ENCODE data around the gene PRSS35. TPM values are rescaled to one million over a fixed set of nuclear protein-coding genes. Genes with fewer than 3 reads are reported as not detected.
"Not testable (repeated sequence)": the region's sequence is repeated elsewhere in the genome, so short reads cannot be mapped to it uniquely, and the experiment has no call there.

The PRSS35 gene
- total and polyA plus RNA-seq, 2 experiments from 2014 or later: not detected

DNA sequence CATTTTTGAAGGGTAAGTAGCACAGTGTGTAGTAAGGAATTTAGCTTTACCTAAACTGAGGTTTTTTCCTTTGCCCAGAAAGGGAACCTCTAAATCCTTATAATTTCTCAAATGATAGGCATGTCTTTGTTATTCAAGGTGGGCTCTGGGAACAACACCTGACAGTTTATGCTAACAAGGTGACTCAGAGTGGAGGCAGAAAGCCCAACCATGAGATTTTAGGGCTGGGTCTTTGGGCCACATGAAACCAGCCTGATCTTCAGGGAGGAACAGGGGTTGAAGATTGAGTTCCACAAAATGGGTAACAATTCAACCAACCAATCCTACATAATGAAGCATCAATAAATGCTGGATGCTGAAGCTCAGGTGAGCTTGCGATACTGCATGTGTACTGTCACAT lies 46.6 kb downstream of the PRSS35 start:
- no peak overlapping the region for H3K4me3 ChIP-seq
- H4K20me1 ChIP-seq (ENCODE audit: insufficient read depth): no peaks in the 10 kb centered on the region
- H3K4me1 ChIP-seq (ENCODE audit: insufficient read depth): no peaks in the 10 kb centered on the region
- no peaks in the 10 kb centered on the region for H3K27me3 ChIP-seq (replicated peaks; ENCODE audit: insufficient read depth)
- H2AFZ ChIP-seq: no peak overlapping the region
- no peaks in the 10 kb centered on the region for H3K9me3 ChIP-seq (ENCODE audit: low read depth)
- in situ Hi-C loops (cut with MboI): no loop called here
- no peak overlapping the region for H3K4me2 ChIP-seq (ENCODE audit: unreplicated experiment)
- H3K27ac ChIP-seq: no peak overlapping the region
- no peaks in the 10 kb centered on the region for H3F3A ChIP-seq (ENCODE audit: insufficient read depth)
- no peak overlapping the region for H3K9ac ChIP-seq
- 56 to 80% methylated on average over 1 of the region's 1 CpG for WGBS, 2 experiments (ENCODE audit: low coverage in 1 of 2, low lambda C conversion rate in 2 of 2, missing lambda C conversion rate in 2 of 2)
- no peaks in the 10 kb centered on the region for H3K79me2 ChIP-seq (ENCODE audit: insufficient read depth)
- H3K36me3 ChIP-seq (ENCODE audit: low read depth): no peaks in the 10 kb centered on the region
- H3K9me2 ChIP-seq (ENCODE audit: insufficient read depth): no peaks in the 10 kb centered on the region
- TF ChIP-seq EZH2 (IDR thresholded peaks at IDR 0.05; ENCODE audit: insufficient read depth, poor library complexity, severe bottlenecking) (no peak), EZH2phosphoT487 (IDR thresholded peaks at IDR 0.05; ENCODE audit: insufficient read depth, low read depth) (no peak)
- DNase-seq: no peak

DNA sequence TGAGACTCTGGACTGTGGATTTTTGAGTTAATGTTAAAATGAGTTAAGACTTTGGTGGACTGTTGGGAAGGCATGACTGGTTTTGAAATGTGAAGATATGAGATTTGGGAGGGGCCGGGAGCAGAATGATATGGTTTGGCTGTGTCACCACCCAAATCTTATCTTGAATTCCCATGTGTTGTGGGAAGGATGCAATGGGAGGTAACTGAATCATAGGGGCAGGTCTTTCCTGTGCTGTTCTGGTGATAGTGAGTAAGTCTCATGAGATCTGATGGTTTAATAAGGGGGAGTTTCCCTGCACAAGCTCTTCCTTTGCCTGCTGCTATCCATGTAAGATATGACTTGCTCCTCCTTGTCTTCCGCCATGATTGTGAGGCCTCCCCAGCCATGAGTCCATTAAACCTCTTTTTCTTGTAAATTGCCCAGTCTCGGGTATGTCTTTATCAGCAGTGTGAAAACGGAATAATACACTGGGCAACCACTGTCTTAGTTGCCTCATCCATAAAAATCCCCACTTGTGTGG lies 59.4 kb downstream of the PRSS35 start:
- H3K27me3 ChIP-seq (replicated peaks; ENCODE audit: insufficient read depth); H3K4me3 ChIP-seq; H3K4me1 ChIP-seq (ENCODE audit: insufficient read depth); H3K79me2 ChIP-seq (ENCODE audit: insufficient read depth); H3K4me2 ChIP-seq (ENCODE audit: unreplicated experiment); DNase-seq; H2AFZ ChIP-seq; in situ Hi-C loops (cut with MboI); H3K9me2 ChIP-seq (ENCODE audit: insufficient read depth); H3K27ac ChIP-seq; H3K36me3 ChIP-seq (ENCODE audit: low read depth); H3F3A ChIP-seq (ENCODE audit: insufficient read depth); H3K9ac ChIP-seq; H3K9me3 ChIP-seq (ENCODE audit: low read depth); H4K20me1 ChIP-seq (ENCODE audit: insufficient read depth): not testable (repeated sequence)
- WGBS, 2 experiments (ENCODE audit: low coverage in 1 of 2, low lambda C conversion rate in 2 of 2, missing lambda C conversion rate in 2 of 2): 55 to 64% methylated on average over 4 of the region's 4 CpGs

DNA sequence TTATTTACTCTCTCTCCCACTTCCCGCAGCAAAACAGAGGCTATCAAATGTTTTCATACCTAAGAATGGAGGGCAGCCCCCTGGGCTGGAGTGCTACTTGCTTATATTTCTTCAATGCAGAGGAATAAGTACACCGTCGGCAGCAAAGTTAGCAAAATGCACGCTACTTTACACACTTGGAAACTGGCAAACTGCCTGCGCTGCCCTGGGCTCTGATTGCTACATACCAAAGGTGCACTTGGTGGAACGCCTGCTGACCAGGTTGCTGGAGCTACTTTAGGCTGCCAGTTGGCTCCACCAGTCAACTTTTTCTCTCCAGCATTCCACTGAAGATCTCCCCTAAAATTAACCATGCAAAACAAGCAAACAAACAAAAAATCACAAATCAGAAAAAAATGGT lies 62.4 kb downstream of the PRSS35 start:
- H3K4me1 ChIP-seq (ENCODE audit: insufficient read depth): 0 out of 2 replicates have a peak, but pooled peaks cover 2% of the 10 kb centered on the region
- no peak for TF ChIP-seq EZH2phosphoT487 (IDR thresholded peaks at IDR 0.05; ENCODE audit: insufficient read depth, low read depth)
- no peak for TF ChIP-seq EZH2 (IDR thresholded peaks at IDR 0.05; ENCODE audit: insufficient read depth, poor library complexity, severe bottlenecking)
- no peaks in the 10 kb centered on the region for H3K9me2 ChIP-seq (ENCODE audit: insufficient read depth)
- H3K27me3 ChIP-seq (replicated peaks; ENCODE audit: insufficient read depth): no peaks in the 10 kb centered on the region
- no peak overlapping the region for H3K4me3 ChIP-seq
- H3K4me2 ChIP-seq (ENCODE audit: unreplicated experiment): no peak overlapping the region
- in situ Hi-C loops (cut with MboI): no loop called here
- WGBS, 2 experiments (ENCODE audit: low coverage in 1 of 2, low lambda C conversion rate in 2 of 2, missing lambda C conversion rate in 2 of 2): 61 to 64% methylated on average over 6 of the region's 6 CpGs
- H4K20me1 ChIP-seq (ENCODE audit: insufficient read depth): no peaks in the 10 kb centered on the region
- H3K27ac ChIP-seq: no peak overlapping the region
- H2AFZ ChIP-seq: no peak overlapping the region
- no peaks in the 10 kb centered on the region for H3K79me2 ChIP-seq (ENCODE audit: insufficient read depth)
- DNase-seq: no peak
- H3K9me3 ChIP-seq (ENCODE audit: low read depth): no peaks in the 10 kb centered on the region
- H3K36me3 ChIP-seq (ENCODE audit: low read depth): no peaks in the 10 kb centered on the region
- no peaks in the 10 kb centered on the region for H3F3A ChIP-seq (ENCODE audit: insufficient read depth)
- H3K9ac ChIP-seq: no peak overlapping the region

Other genes starting within 250 kb of the PRSS35 start
- gene ME1, start 81.5 kb upstream of the PRSS35 start, total RNA-seq (2014; rRNA removed; shearing (Covaris generic)): 1.5 and 4.0 TPM in 2 replicates
- gene ME1, start 81.5 kb upstream of the PRSS35 start, polyA plus RNA-seq (2016; fragmentation: Nextera tagmentation; extraction: Ambion mirVana): 10.0 and 11.6 TPM in 2 replicates
- not detected in 2 replicates for gene SNAP91, start 196.6 kb downstream of the PRSS35 start, total RNA-seq (2014; rRNA removed; shearing (Covaris generic))
- not detected in 2 replicates for gene SNAP91, start 196.6 kb downstream of the PRSS35 start, polyA plus RNA-seq (2016; fragmentation: Nextera tagmentation; extraction: Ambion mirVana)

Measured in GM23248 (cell line).